GM23338 (cell line): Measurements from ENCODE around the gene IL18BP. TPM values are rescaled to one million over a fixed set of nuclear protein-coding genes. Genes with fewer than 3 reads are reported as not detected.
A peak's percentile ranks its signal among the peaks of the same experiment; 100 is the strongest.

Experiments
- ATAC-seq: fragments of 200-7000 bp; cut with Tn5 transposase; 3 replicates; pipeline ENCODE4 v1.9.1; 2020
- DNase-seq: peaks from one replicate; pipeline ENCODE4 v3.0.0-alpha.2; 2015; ENCODE audit warnings: low spot score
- H2AFZ ChIP-seq: fragments of 200-600 bp; sonication (generic); 2 replicates; pipeline ENCODE4 v1.8.0; 2016; ENCODE audit warnings: antibody characterized with exemption, mild to moderate bottlenecking, moderate library complexity
- H3F3A ChIP-seq: fragments of 200-600 bp; sonication (generic); replicated peaks from 2 replicates; pipeline ENCODE4 v1.8.0; 2017; ENCODE audit warnings: antibody characterized with exemption, mixed run types, low read depth
- H3K27ac ChIP-seq: fragments of 200-600 bp; sonication (generic); 2 replicates; pipeline ENCODE4 v1.6.1; 2016; ENCODE audit warnings: low read depth
- H3K27me3 ChIP-seq: fragments of 200-600 bp; sonication (generic); 2 replicates; pipeline ENCODE4 v1.8.0; 2016; ENCODE audit warnings: mild to moderate bottlenecking, mixed run types, moderate library complexity; ENCODE audit not compliant: insufficient read depth
- H3K36me3 ChIP-seq: fragments of 200-600 bp; sonication (generic); 2 replicates; pipeline ENCODE4 v1.8.0; 2016; ENCODE audit warnings: mild to moderate bottlenecking; ENCODE audit not compliant: insufficient read depth
- H3K4me1 ChIP-seq: fragments of 200-600 bp; sonication (generic); 2 replicates; pipeline ENCODE4 v1.8.0; 2016; ENCODE audit warnings: mild to moderate bottlenecking, moderate library complexity; ENCODE audit not compliant: insufficient read depth
- H3K4me2 ChIP-seq: fragments of 200-600 bp; sonication (generic); 2 replicates; pipeline ENCODE4 v1.7.1; 2017; ENCODE audit warnings: mixed run types
- H3K4me3 ChIP-seq: fragments of 200-600 bp; sonication (generic); 2 replicates; pipeline ENCODE4 v1.6.1; 2016; ENCODE audit warnings: mixed run types
- H3K79me2 ChIP-seq: fragments of 200-600 bp; sonication (generic); replicated peaks from 2 replicates; pipeline ENCODE4 v1.8.0; 2017; ENCODE audit warnings: mild to moderate bottlenecking; ENCODE audit not compliant: insufficient read depth
- H3K9me2 ChIP-seq: fragments of 200-600 bp; sonication (generic); 2 replicates; pipeline ENCODE4 v1.8.0; 2017; ENCODE audit not compliant: insufficient read depth
- H4K20me1 ChIP-seq: fragments of 200-600 bp; sonication (generic); replicated peaks from 2 replicates; pipeline ENCODE4 v1.8.0; 2017; ENCODE audit warnings: mild to moderate bottlenecking; ENCODE audit not compliant: insufficient read depth
- H3K27ac Mint-ChIP-seq: 2 replicates; pipeline ENCODE4 v1.8.0; 2020; ENCODE audit warnings: inconsistent platforms, mild to moderate bottlenecking, moderate library complexity, mixed read lengths
- H3K27me3 Mint-ChIP-seq: 3 replicates; pipeline ENCODE4 v1.8.0; 2022; ENCODE audit warnings: low read depth, mild to moderate bottlenecking, moderate library complexity, mixed read lengths, inconsistent platforms; ENCODE audit not compliant: insufficient read depth, poor library complexity
- H3K36me3 Mint-ChIP-seq: 3 replicates; pipeline ENCODE4 v1.8.0; 2021; ENCODE audit warnings: low read depth, mild to moderate bottlenecking, inconsistent platforms, moderate library complexity, mixed read lengths
- H3K4me1 Mint-ChIP-seq: 3 replicates; pipeline ENCODE4 v1.8.0; 2020; ENCODE audit warnings: mild to moderate bottlenecking, inconsistent platforms, mixed read lengths
- H3K4me3 Mint-ChIP-seq: 3 replicates; pipeline ENCODE4 v1.8.0; 2021; ENCODE audit warnings: moderate library complexity, mild to moderate bottlenecking, inconsistent platforms, mixed read lengths
- H3K9me3 Mint-ChIP-seq: 3 replicates; pipeline ENCODE4 v1.8.0; 2020; ENCODE audit warnings: moderate library complexity, mild to moderate bottlenecking, inconsistent platforms, mixed read lengths
- CREB1 ChIP-seq: fragments of 250-450 bp; sonication (Bioruptor Pico); IDR thresholded peaks from 2 replicates; pipeline ENCODE4 v1.5.0; 2020; ENCODE audit warnings: low read depth, mild to moderate bottlenecking, moderate library complexity
- CTCF ChIP-seq, 2 experiments: fragments of 200-600 bp in 1 of 2; sonication (generic) in 1 of 2; conservative IDR thresholded peaks; 2 replicates each; pipeline versions ENCODE4 v1.5.1 to v1.6.1; 2016 to 2017; ENCODE audit warnings: antibody characterized with exemption in 2 of 2, low read depth in 2 of 2, mild to moderate bottlenecking in 2 of 2, moderate library complexity in 1 of 2
- EZH2 ChIP-seq: fragments of 200-600 bp; sonication (generic); IDR thresholded peaks from one replicate; pipeline ENCODE4 v1.8.0; 2017; ENCODE audit warnings: antibody characterized with exemption, mild to moderate bottlenecking, low read depth; ENCODE audit not compliant: unreplicated experiment
- NANOG ChIP-seq: IDR thresholded peaks from 2 replicates; pipeline ENCODE4 v1.6.1; 2016; ENCODE audit warnings: antibody characterized with exemption, borderline replicate concordance
- STAT1 ChIP-seq: IDR thresholded peaks from one replicate; pipeline ENCODE4 v1.6.1; 2016; ENCODE audit warnings: antibody characterized with exemption; ENCODE audit not compliant: unreplicated experiment
- ZNF114 ChIP-seq: fragments of 250-450 bp; sonication (Bioruptor Pico); IDR thresholded peaks from 2 replicates; pipeline ENCODE4 v1.5.0; 2020; ENCODE audit warnings: mild to moderate bottlenecking, moderate library complexity
- polyA plus RNA-seq: library from polyadenylated mRNA; unstranded; fragments of >200 nt; fragmentation: Nextera tagmentation; extraction: Ambion mirVana; gene quantifications from 2 replicates; pipeline ENCODE4 v1.2.1, GENCODE V29; 2016
- total RNA-seq: library from RNA; depleted of rRNA; stranded (reverse); fragments of >200 nt; shearing (Covaris generic); gene quantifications from 2 replicates; pipeline ENCODE4 v1.2.3, GENCODE V29; 2014
- TF ChIP-seq, protein P1 (sequence below): fragments of 250-450 bp; sonication (Bioruptor Pico); IDR thresholded peaks from 2 replicates; pipeline ENCODE4 v1.5.0; 2020; ENCODE audit warnings: mild to moderate bottlenecking, moderate library complexity

Gene IL18BP
- total and polyA plus RNA-seq, 2 experiments from 2014 or later, result 3.8 to 11.2 TPM

DNA sequence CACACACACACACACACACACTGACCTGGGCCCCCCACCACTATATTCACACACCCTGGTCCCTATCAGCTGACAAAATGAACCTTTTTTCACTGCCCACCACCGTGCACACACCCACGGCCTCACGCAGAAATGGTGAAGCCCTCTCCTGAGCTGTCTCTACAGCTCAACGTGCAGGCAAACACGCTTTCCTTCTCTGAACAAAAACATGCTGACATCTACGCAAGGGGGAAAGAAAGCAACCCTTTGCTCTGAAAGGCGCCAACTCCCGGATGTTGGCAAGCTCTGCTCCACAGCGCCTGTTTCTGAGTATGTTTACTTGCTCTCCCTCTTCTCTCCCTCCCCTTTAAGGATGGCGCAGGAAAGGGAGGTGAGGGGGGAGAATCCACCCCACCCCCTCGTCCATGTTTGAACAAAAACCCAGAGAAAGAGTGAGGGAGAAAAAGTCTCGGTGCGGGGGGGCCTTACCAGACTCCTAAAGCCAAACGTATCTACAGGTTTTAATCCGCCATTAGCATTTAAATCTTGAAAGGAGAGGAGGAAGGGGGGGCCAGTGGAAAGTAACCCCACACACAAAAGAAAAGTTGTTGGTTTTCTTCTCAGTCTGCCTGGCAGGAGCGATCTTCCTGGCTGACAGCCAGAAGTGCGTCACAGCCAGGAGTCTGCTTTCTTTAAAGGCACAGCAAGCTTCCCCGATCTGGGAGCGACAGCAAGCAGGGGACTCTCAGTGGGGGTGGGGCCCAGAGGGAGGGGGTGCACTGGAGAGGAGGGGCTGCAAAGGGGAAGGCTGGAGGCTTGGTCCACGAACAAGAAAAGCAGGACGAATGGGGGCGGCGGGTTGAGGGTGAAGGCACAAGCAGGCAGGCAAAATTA is 42.0 kb downstream of the IL18BP start:
- Histone ChIP-seq H3K4me1 (peaks cover 41% of the 10 kb centered on the region), H4K20me1 (peaks cover 5% of the 10 kb centered on the region; the same call in 1 of the 2 replicates), H3K36me3 (no peaks in the 10 kb centered on the region), H3K27me3 (no peaks in the 10 kb centered on the region), H3K79me2 (peaks cover 74% of the 10 kb centered on the region), H3K27ac (peak overlapping the region; percentile 81), H3K9me2 (no peaks in the 10 kb centered on the region), H3F3A (peaks cover 5% of the 10 kb centered on the region), H3K4me2 (peak overlapping the region; percentile 71), H2AFZ (no peak overlapping the region), H3K4me3 (peak overlapping the region; percentile 51)
- peaks cover 4% of the 10 kb centered on the region for H3K27me3 Mint-ChIP-seq
- H3K36me3 Mint-ChIP-seq, result peaks cover 4% of the 10 kb centered on the region
- no peaks in the 10 kb centered on the region for H3K9me3 Mint-ChIP-seq
- no peak overlapping the region for H3K27ac Mint-ChIP-seq
- 0 out of 2 replicates have a peak, but pooled peaks have one; percentile 18 for TF ChIP-seq CREB1
- no peak for TF ChIP-seq EZH2
- peak; percentile 74 for DNase-seq
- peak; percentile 70 for ATAC-seq
- no peak overlapping the region for H3K4me3 Mint-ChIP-seq
- H3K4me1 Mint-ChIP-seq, result peaks cover 10% of the 10 kb centered on the region

- no peaks in the 10 kb centered on the region for H3K9me3 Mint-ChIP-seq
- DNase-seq (peak; percentile 52), ATAC-seq (peak; percentile 48)
- H3K4me3 Mint-ChIP-seq, result no peak overlapping the region
- TF ChIP-seq CTCF (conservative IDR thresholded peaks at IDR 0.05; ENCODE audit: low read depth in 2 of 2) (no peak), NANOG (no peak), CREB1 (no peak), ZNF114 (no peak), STAT1 (no peak), EZH2 (no peak)
- TF ChIP-seq, protein P1, sequence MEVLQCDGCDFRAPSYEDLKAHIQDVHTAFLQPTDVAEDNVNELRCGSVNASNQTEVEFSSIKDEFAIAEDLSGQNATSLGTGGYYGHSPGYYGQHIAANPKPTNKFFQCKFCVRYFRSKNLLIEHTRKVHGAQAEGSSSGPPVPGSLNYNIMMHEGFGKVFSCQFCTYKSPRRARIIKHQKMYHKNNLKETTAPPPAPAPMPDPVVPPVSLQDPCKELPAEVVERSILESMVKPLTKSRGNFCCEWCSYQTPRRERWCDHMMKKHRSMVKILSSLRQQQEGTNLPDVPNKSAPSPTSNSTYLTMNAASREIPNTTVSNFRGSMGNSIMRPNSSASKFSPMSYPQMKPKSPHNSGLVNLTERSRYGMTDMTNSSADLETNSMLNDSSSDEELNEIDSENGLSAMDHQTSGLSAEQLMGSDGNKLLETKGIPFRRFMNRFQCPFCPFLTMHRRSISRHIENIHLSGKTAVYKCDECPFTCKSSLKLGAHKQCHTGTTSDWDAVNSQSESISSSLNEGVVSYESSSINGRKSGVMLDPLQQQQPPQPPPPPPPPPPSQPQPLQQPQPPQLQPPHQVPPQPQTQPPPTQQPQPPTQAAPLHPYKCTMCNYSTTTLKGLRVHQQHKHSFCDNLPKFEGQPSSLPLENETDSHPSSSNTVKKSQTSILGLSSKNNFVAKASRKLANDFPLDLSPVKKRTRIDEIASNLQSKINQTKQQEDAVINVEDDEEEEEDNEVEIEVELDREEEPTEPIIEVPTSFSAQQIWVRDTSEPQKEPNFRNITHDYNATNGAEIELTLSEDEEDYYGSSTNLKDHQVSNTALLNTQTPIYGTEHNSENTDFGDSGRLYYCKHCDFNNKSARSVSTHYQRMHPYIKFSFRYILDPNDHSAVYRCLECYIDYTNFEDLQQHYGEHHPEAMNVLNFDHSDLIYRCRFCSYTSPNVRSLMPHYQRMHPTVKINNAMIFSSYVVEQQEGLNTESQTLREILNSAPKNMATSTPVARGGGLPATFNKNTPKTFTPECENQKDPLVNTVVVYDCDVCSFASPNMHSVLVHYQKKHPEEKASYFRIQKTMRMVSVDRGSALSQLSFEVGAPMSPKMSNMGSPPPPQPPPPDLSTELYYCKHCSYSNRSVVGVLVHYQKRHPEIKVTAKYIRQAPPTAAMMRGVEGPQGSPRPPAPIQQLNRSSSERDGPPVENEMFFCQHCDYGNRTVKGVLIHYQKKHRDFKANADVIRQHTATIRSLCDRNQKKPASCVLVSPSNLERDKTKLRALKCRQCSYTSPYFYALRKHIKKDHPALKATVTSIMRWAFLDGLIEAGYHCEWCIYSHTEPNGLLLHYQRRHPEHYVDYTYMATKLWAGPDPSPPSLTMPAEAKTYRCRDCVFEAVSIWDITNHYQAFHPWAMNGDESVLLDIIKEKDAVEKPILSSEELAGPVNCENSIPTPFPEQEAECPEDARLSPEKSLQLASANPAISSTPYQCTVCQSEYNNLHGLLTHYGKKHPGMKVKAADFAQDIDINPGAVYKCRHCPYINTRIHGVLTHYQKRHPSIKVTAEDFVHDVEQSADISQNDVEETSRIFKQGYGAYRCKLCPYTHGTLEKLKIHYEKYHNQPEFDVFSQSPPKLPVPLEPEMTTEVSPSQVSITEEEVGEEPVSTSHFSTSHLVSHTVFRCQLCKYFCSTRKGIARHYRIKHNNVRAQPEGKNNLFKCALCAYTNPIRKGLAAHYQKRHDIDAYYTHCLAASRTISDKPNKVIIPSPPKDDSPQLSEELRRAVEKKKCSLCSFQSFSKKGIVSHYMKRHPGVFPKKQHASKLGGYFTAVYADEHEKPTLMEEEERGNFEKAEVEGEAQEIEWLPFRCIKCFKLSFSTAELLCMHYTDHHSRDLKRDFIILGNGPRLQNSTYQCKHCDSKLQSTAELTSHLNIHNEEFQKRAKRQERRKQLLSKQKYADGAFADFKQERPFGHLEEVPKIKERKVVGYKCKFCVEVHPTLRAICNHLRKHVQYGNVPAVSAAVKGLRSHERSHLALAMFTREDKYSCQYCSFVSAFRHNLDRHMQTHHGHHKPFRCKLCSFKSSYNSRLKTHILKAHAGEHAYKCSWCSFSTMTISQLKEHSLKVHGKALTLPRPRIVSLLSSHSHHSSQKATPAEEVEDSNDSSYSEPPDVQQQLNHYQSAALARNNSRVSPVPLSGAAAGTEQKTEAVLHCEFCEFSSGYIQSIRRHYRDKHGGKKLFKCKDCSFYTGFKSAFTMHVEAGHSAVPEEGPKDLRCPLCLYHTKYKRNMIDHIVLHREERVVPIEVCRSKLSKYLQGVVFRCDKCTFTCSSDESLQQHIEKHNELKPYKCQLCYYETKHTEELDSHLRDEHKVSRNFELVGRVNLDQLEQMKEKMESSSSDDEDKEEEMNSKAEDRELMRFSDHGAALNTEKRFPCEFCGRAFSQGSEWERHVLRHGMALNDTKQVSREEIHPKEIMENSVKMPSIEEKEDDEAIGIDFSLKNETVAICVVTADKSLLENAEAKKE (CRISPR knock-in tag), result no peak
- no peak overlapping the region for H3K27ac Mint-ChIP-seq
- H3K4me2 ChIP-seq, result peak overlapping the region; percentile 71
- peaks cover 3% of the 10 kb centered on the region; the same call in 2 of the 3 replicates for H3K36me3 Mint-ChIP-seq
- no peaks in the 10 kb centered on the region for H3K27me3 ChIP-seq
- H3K4me3 ChIP-seq, result peak overlapping the region; percentile 51
- H3K27me3 Mint-ChIP-seq, result peaks cover 4% of the 10 kb centered on the region
- H3F3A ChIP-seq, result peaks cover 5% of the 10 kb centered on the region
- peaks cover 5% of the 10 kb centered on the region; the same call in 1 of the 2 replicates for H4K20me1 ChIP-seq
- H3K27ac ChIP-seq, result peak overlapping the region; percentile 81
- no peaks in the 10 kb centered on the region for H3K9me2 ChIP-seq
- H3K4me1 Mint-ChIP-seq, result peaks cover 10% of the 10 kb centered on the region
- peaks cover 41% of the 10 kb centered on the region for H3K4me1 ChIP-seq
- peaks cover 66% of the 10 kb centered on the region for H3K79me2 ChIP-seq
- H3K36me3 ChIP-seq, result no peaks in the 10 kb centered on the region
- 0 out of 2 replicates have a peak overlapping the region, but pooled peaks have one; percentile 8 for H2AFZ ChIP-seq
Measured at GRCh38 chr11:72041364-72042063, 42.8 kb downstream of the IL18BP start.
